ENCODE data around the gene C11orf54. TPM values are rescaled to one million over a fixed set of nuclear protein-coding genes. Genes with fewer than 3 reads are reported as not detected.
A peak's percentile ranks its signal among the peaks of the same experiment; 100 is the strongest.

The C11orf54 gene
- total and polyA plus RNA-seq, 12 donors: 12.2 to 39.5 (median 27.6) TPM

DNA sequence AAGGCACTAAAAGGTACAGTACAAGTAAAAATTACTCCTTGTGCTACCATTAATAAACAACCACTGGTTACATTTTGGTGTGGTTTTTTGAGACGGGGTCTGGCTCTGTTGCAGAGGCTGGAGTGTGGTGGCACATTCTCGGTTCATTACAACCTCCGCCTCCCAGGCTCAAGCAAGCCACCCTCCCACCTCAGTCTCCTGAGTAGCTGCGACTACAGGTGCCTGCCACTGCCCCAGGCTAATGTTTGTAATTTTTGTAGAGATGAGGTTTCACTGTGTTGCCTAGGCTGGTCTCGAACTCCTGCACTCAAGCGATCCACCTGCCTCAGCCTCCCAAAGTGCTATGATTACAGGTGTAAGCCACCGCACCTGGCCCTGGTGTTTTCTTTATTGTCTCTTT lies 20.9 kb upstream of the C11orf54 start:
- no peak overlapping the region for H3K27ac ChIP-seq
- H3K4me3 ChIP-seq: no peak overlapping the region
- DNase-seq (no peak), ATAC-seq (no peak)
- no peaks in the 10 kb centered on the region for H3K27me3 ChIP-seq
- peaks cover 0 to 15% (median 11%) of the 10 kb centered on the region in 9 donors for H3K4me1 ChIP-seq
- intact Hi-C loops (cut with DNase I): loop anchor here in 1 of 10 donors (10.0 kb wide), 1 partner anchor 46 kb away; no protein-coding TSS in a partner anchor
- H3K9me3 ChIP-seq: no peaks in the 10 kb centered on the region
- peaks cover 0 to 74% (median 17%) of the 10 kb centered on the region in 9 donors for H3K36me3 ChIP-seq
- TF ChIP-seq, protein P1, sequence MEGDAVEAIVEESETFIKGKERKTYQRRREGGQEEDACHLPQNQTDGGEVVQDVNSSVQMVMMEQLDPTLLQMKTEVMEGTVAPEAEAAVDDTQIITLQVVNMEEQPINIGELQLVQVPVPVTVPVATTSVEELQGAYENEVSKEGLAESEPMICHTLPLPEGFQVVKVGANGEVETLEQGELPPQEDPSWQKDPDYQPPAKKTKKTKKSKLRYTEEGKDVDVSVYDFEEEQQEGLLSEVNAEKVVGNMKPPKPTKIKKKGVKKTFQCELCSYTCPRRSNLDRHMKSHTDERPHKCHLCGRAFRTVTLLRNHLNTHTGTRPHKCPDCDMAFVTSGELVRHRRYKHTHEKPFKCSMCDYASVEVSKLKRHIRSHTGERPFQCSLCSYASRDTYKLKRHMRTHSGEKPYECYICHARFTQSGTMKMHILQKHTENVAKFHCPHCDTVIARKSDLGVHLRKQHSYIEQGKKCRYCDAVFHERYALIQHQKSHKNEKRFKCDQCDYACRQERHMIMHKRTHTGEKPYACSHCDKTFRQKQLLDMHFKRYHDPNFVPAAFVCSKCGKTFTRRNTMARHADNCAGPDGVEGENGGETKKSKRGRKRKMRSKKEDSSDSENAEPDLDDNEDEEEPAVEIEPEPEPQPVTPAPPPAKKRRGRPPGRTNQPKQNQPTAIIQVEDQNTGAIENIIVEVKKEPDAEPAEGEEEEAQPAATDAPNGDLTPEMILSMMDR (IDR thresholded peaks at IDR 0.05): no peak
- WGBS, 2 donors: 97% methylated on average over 7 of the region's 7 CpGs

DNA sequence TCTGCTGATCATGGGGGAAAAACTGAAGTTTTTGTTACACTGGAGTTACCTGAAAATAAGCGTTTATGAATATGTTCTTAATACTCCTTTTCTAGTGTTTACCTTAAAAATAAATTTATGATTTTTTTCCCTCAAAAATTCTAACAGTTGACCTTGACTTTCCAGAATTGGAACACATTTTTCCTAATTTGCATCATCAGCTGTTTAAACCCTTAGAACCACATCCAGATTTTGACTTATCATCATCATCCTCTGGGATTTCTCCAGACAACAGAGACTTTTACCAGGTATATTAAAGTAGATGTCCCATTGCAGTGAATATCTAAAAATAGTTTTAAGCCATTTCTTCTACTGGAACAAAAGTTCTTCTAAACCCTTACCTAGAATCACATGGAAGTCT lies 17.4 kb upstream of the C11orf54 start:
- no peak overlapping the region for H3K27ac ChIP-seq
- H3K27me3 ChIP-seq: no peaks in the 10 kb centered on the region
- no peaks in the 10 kb centered on the region for H3K9me3 ChIP-seq
- DNase-seq (no peak), ATAC-seq (no peak)
- intact Hi-C loops (cut with DNase I): loop anchor here in 1 of 10 donors (10.0 kb wide), 1 partner anchor 49 kb away; no protein-coding TSS in a partner anchor
- H3K36me3 ChIP-seq: peaks cover 0 to 86% (median 35%) of the 10 kb centered on the region in 9 donors
- peaks cover 0 to 14% (median 0%) of the 10 kb centered on the region in 9 donors for H3K4me1 ChIP-seq
- H3K4me3 ChIP-seq: no peak overlapping the region
- TF ChIP-seq, protein P1 (IDR thresholded peaks at IDR 0.05): no peak
- WGBS, 2 donors: 96 to 99% methylated on average over 1 of the region's 1 CpG

- H3K9me3 ChIP-seq: no peaks in the 10 kb centered on the region
- H3K4me1 ChIP-seq: peaks cover 0 to 14% (median 0%) of the 10 kb centered on the region in 9 donors
- TF ChIP-seq, protein P1 (IDR thresholded peaks at IDR 0.05): no peak
- H3K27ac ChIP-seq: peak overlapping the region in 3 of 10 donors; percentile 0 to 1 (median 0)
- no peak for DNase-seq
- 51 to 59% methylated on average over 4 of the region's 4 CpGs for WGBS, 2 donors
- peaks cover 0 to 100% (median 68%) of the 10 kb centered on the region in 9 donors for H3K36me3 ChIP-seq
- no peak overlapping the region for H3K4me3 ChIP-seq
- no peaks in the 10 kb centered on the region for H3K27me3 ChIP-seq
- intact Hi-C loops (cut with DNase I): loop anchor here in 1 of 10 donors (10.0 kb wide), 1 partner anchor 53 kb away; no protein-coding TSS in a partner anchor
- ATAC-seq: no peak
These were observed 13.3 kb upstream of the C11orf54 start for GRCh38 chr11:93727985-93728791.

GRCh38 chr11:93728792-93729128 lies 12.7 kb upstream of the C11orf54 start:
- Histone ChIP-seq H3K36me3 (peaks cover 0 to 100% (median 73%) of the 10 kb centered on the region in 9 donors), H3K27me3 (no peaks in the 10 kb centered on the region), H3K9me3 (no peaks in the 10 kb centered on the region), H3K27ac (no peak overlapping the region), H3K4me1 (peaks cover 0 to 14% (median 0%) of the 10 kb centered on the region in 9 donors), H3K4me3 (no peak overlapping the region)
- 95% methylated on average over 2 of the region's 2 CpGs for whole genome bisulfite sequencing, 2 donors
- ATAC-seq (no peak), DNase-seq (no peak)
- intact Hi-C loops (cut with DNase I): loop anchor here in 1 of 10 donors (10.0 kb wide), 1 partner anchor 54 kb away; no protein-coding TSS in a partner anchor
- TF ChIP-seq, protein P1 (IDR thresholded peaks at IDR 0.05): no peak

Data from heart right ventricle (tissue), 16 donors.